Endothelial cell of umbilical vein (primary cell): ENCODE results near the gene TAF3. TPM values are rescaled to one million over a fixed set of nuclear protein-coding genes. Genes with fewer than 3 reads are reported as not detected.

ENCODE experiments used
- BruUV-seq: library from RNA; stranded (reverse); fragments of 400-500 nt; replicated peaks from 2 replicates; lab custom pipeline; 2021; lab: Mats Ljungman, UMichigan
- CTCF ChIA-PET: fragments of 300-600, 350-600 bp; sonication (Branson Sonifier 250); formaldehyde crosslinking; loops from one replicate; lab custom pipeline; 2021; ENCODE audit warnings: antibody characterized with exemption, inconsistent platforms; lab: Charles Lee
- POLR2A ChIA-PET: fragments of 300-600, 350-600 bp; sonication (Branson Sonifier 250); formaldehyde crosslinking; loops from one replicate; lab custom pipeline; 2021; ENCODE audit warnings: antibody characterized with exemption, inconsistent platforms; lab: Charles Lee
- DNase-seq: peaks from one replicate; pipeline ENCODE4 v3.0.0-alpha.2; 2011; ENCODE audit warnings: low read depth, low spot score
- FAIRE-seq: peaks from 2 replicates; lab custom pipeline; 2011; peaks lifted over from hg19 to GRCh38; lab: Jason Lieb, UNC
- H2AFZ ChIP-seq: 2 replicates; pipeline ENCODE4 v1.6.0; 2012; ENCODE audit warnings: low read depth, low read length, control low read depth, inconsistent platforms
- H3K27ac ChIP-seq: 2 replicates; pipeline ENCODE4 v1.5.1; 2011; ENCODE audit warnings: low read depth, mild to moderate bottlenecking, control low read depth, low read length, moderate library complexity; ENCODE audit not compliant: insufficient read depth
- H3K27me3 ChIP-seq, 2 experiments: 2 replicates each; pipeline versions ENCODE4 v1.6.0 to v1.6.1; 2011; ENCODE audit warnings: low read length in 2 of 2, mixed read lengths in 1 of 2; ENCODE audit not compliant: control insufficient read depth in 2 of 2, insufficient read depth in 2 of 2
- H3K36me3 ChIP-seq, 2 experiments: 2 replicates in 1 of 2; 3 replicates in 1 of 2; pipeline ENCODE4 v1.5.1; 2011; ENCODE audit warnings: low read length in 2 of 2, mild to moderate bottlenecking in 1 of 2, moderate library complexity in 1 of 2; ENCODE audit not compliant: control insufficient read depth in 2 of 2, insufficient read depth in 2 of 2; ENCODE audit errors: extremely low read depth in 1 of 2
- H3K4me1 ChIP-seq: 3 replicates; pipeline ENCODE4 v1.5.1; 2011; ENCODE audit warnings: mild to moderate bottlenecking, low read length; ENCODE audit not compliant: control insufficient read depth, insufficient read depth; ENCODE audit errors: extremely low read depth
- H3K4me2 ChIP-seq: 2 replicates; pipeline ENCODE4 v1.6.1; 2011; ENCODE audit warnings: low read length, control low read depth, mixed read lengths; ENCODE audit not compliant: insufficient read depth
- H3K4me3 ChIP-seq, 3 experiments: fragments of 200-600 bp in 1 of 3; sonication (generic), shearing (Covaris generic) in 1 of 3; replicated peaks in 1 of 3; 2 replicates each; pipeline ENCODE4 v1.5.1; 2011 to 2016; ENCODE audit warnings: control low read depth in 3 of 3, low read length in 3 of 3, mild to moderate bottlenecking in 2 of 3, inconsistent platforms in 1 of 3, low read depth in 1 of 3, moderate library complexity in 1 of 3; ENCODE audit not compliant: insufficient read depth in 1 of 3
- H3K79me2 ChIP-seq: 2 replicates; pipeline ENCODE4 v1.6.0; 2012; ENCODE audit warnings: low read length, inconsistent platforms; ENCODE audit not compliant: control insufficient read depth, insufficient read depth
- H3K9ac ChIP-seq: replicated peaks from 2 replicates; pipeline ENCODE3; 2011; ENCODE audit warnings: low read length, control low read depth; ENCODE audit not compliant: insufficient read depth; ENCODE audit errors: extremely low read depth
- H3K9me1 ChIP-seq: replicated peaks from 3 replicates; pipeline ENCODE4 v1.6.0; 2011; ENCODE audit warnings: mild to moderate bottlenecking, low read length; ENCODE audit not compliant: control insufficient read depth, insufficient read depth; ENCODE audit errors: extremely low read depth
- H3K9me3 ChIP-seq: replicated peaks from 2 replicates; pipeline ENCODE4 v1.5.1; 2012; ENCODE audit warnings: low read length, inconsistent platforms; ENCODE audit not compliant: control insufficient read depth, insufficient read depth
- H4K20me1 ChIP-seq: replicated peaks from 2 replicates; pipeline ENCODE3; 2011; ENCODE audit warnings: mild to moderate bottlenecking, low read length; ENCODE audit not compliant: control insufficient read depth, insufficient read depth; ENCODE audit errors: extremely low read depth
- CTCF ChIP-seq, 2 donors: IDR thresholded peaks; 1 replicate in 1 of 2; 2 replicates in 1 of 2; pipeline ENCODE4 v1.5.1; 2011; ENCODE audit warnings: low read length in 2 of 2, mild to moderate bottlenecking in 2 of 2, moderate library complexity in 2 of 2, control low read depth in 1 of 2, inconsistent platforms in 1 of 2, low read depth in 1 of 2; ENCODE audit not compliant: insufficient read depth in 1 of 2; ENCODE audit errors: extremely low read depth in 1 of 2
- EZH2 ChIP-seq: IDR thresholded peaks from 2 replicates; pipeline ENCODE4 v1.6.1; 2012; ENCODE audit warnings: borderline replicate concordance, low read depth, mild to moderate bottlenecking, moderate library complexity, low read length, inconsistent platforms; ENCODE audit not compliant: severe bottlenecking
- FOS ChIP-seq: IDR thresholded peaks from 2 replicates; pipeline ENCODE4 v1.6.1; 2011; ENCODE audit warnings: mild to moderate bottlenecking, low read length, moderate library complexity, borderline replicate concordance; ENCODE audit not compliant: insufficient read depth
- GATA2 ChIP-seq: IDR thresholded peaks from 2 replicates; pipeline ENCODE4 v1.7.0; 2011; ENCODE audit warnings: low read depth, mild to moderate bottlenecking, moderate library complexity, mixed read lengths, low read length; ENCODE audit not compliant: insufficient read length, insufficient read depth
- JUN ChIP-seq: IDR thresholded peaks from 2 replicates; pipeline ENCODE4 v1.6.1; 2011; ENCODE audit warnings: borderline replicate concordance, low read depth; ENCODE audit not compliant: insufficient read length, insufficient read depth
- MAX ChIP-seq: IDR thresholded peaks from 2 replicates; pipeline ENCODE4 v1.6.1; 2011; ENCODE audit not compliant: insufficient read depth, insufficient read length
- MYC ChIP-seq: IDR thresholded peaks from one replicate; pipeline ENCODE4 v1.6.1; 2011; ENCODE audit warnings: mild to moderate bottlenecking, low read depth, low read length
- POLR2A ChIP-seq: IDR thresholded peaks from 2 replicates; pipeline ENCODE4 v1.6.1; 2012; ENCODE audit warnings: low read depth, mild to moderate bottlenecking, control low read depth, low read length
- POLR2AphosphoS5 ChIP-seq: IDR thresholded peaks from 2 replicates; pipeline ENCODE4 v1.6.1; 2012; ENCODE audit warnings: low read depth, mild to moderate bottlenecking, control low read depth, low read length, moderate library complexity; ENCODE audit not compliant: insufficient read depth
- dilution Hi-C: fragments of 300-500 bp; cut with MboI; formaldehyde crosslinking; loops from one replicate; pipeline ENCODE4 v1.15.0; 2019; ENCODE audit warnings: low sequenced_read_pairs; ENCODE audit not compliant: extremely low pct_ligation_motif_present
- intact Hi-C: fragments of 100-400 bp; cut with micrococcal nuclease; formaldehyde crosslinking; loops from one replicate; pipeline ENCODE4 v1.10.0; 2022
- polyA plus RNA-seq, 4 experiments: library from polyadenylated mRNA; depleted of rRNA in 3 of 4; stranded (reverse) in 3 of 4; unstranded in 1 of 4; fragments of >200 nt; gene quantifications; 2 replicates each; pipeline versions ENCODE4 v1.2.1 to v1.2.3, GENCODE V29; 2011 to 2012; ENCODE audit warnings: missing spikeins in 1 of 4
- total RNA-seq: library from RNA; stranded (reverse); gene quantifications from 2 replicates; pipeline ENCODE4 v1.2.3, GENCODE V29; 2021

Gene TAF3
- total and polyA plus RNA-seq, 2 donors (not counting 3 experiments of a cell fraction or from before 2014, with no cell fraction given) = 2.4 to 10.5 TPM

GRCh38 chr10:7988989-7989388 is 170.7 kb downstream of the TAF3 start:
- no peak overlapping the region for H3K27ac ChIP-seq
- ChIA-PET CTCF (interaction anchor here (1.2 kb wide), 1 partner anchor 9 kb away, joined by 3 read pairs; no protein-coding TSS in a partner anchor), POLR2A (no interaction called here)
- H3K27me3 ChIP-seq = no peaks in the 10 kb centered on the region
- TF ChIP-seq GATA2 (no peak), POLR2A (no peak), MAX (no peak), POLR2AphosphoS5 (no peak), FOS (no peak), MYC (no peak), EZH2 (no peak), CTCF (IDR thresholded peaks at IDR 0.05; ENCODE audit: extremely low read depth in 1 of 2, insufficient read depth in 1 of 2, low read depth in 1 of 2, low read length in 2 of 2) (no peak), JUN (no peak)
- H3K36me3 ChIP-seq = no peaks in the 10 kb centered on the region
- dilution Hi-C loops (no loop called here), intact Hi-C loops (no loop called here)
- H3K9ac ChIP-seq = no peak overlapping the region
- no peak overlapping the region for H2AFZ ChIP-seq
- no TSS peak for BruUV-seq
- DNase-seq = no peak
- H4K20me1 ChIP-seq = no peaks in the 10 kb centered on the region
- no peaks in the 10 kb centered on the region for H3K9me1 ChIP-seq
- FAIRE-seq = no peak
- no peak overlapping the region for H3K4me3 ChIP-seq
- H3K79me2 ChIP-seq = no peaks in the 10 kb centered on the region
- no peaks in the 10 kb centered on the region for H3K4me1 ChIP-seq
- no peak overlapping the region for H3K4me2 ChIP-seq
- no peaks in the 10 kb centered on the region for H3K9me3 ChIP-seq
